Fibroblast of mammary gland (primary cell): ENCODE measurements around the gene MARF1.

Experiments
- DNase-seq: peaks from one replicate; pipeline ENCODE4 v3.0.0-alpha.2; 2010; ENCODE audit warnings: low read depth
- H3K4me3 ChIP-seq: 2 replicates; pipeline ENCODE4 v1.5.1; 2011; ENCODE audit warnings: low read depth, mild to moderate bottlenecking, low read length, moderate library complexity; ENCODE audit not compliant: control insufficient read depth
- TF ChIP-seq, protein P1 (sequence below): conservative IDR thresholded peaks from 2 replicates; pipeline ENCODE4 v1.5.1; 2011; ENCODE audit warnings: low read depth, low read length, inconsistent platforms; ENCODE audit not compliant: control insufficient read depth, insufficient read depth

The MARF1 gene

GRCh38 chr16:15601212-15601879, 41.6 kb downstream of the MARF1 start:
- TF ChIP-seq, protein P1, sequence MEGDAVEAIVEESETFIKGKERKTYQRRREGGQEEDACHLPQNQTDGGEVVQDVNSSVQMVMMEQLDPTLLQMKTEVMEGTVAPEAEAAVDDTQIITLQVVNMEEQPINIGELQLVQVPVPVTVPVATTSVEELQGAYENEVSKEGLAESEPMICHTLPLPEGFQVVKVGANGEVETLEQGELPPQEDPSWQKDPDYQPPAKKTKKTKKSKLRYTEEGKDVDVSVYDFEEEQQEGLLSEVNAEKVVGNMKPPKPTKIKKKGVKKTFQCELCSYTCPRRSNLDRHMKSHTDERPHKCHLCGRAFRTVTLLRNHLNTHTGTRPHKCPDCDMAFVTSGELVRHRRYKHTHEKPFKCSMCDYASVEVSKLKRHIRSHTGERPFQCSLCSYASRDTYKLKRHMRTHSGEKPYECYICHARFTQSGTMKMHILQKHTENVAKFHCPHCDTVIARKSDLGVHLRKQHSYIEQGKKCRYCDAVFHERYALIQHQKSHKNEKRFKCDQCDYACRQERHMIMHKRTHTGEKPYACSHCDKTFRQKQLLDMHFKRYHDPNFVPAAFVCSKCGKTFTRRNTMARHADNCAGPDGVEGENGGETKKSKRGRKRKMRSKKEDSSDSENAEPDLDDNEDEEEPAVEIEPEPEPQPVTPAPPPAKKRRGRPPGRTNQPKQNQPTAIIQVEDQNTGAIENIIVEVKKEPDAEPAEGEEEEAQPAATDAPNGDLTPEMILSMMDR: no peak
- DNase-seq: no peak
- H3K4me3 ChIP-seq: no peak overlapping the region

- no peak for DNase-seq
- TF ChIP-seq, protein P1: no peak
- H3K4me3 ChIP-seq: no peak overlapping the region
Measured at GRCh38 chr16:15599303-15600070, 43.5 kb downstream of the MARF1 start.

- TF ChIP-seq, protein P1: no peak
- H3K4me3 ChIP-seq: no peak overlapping the region
- DNase-seq: no peak
Measured at GRCh38 chr16:15598648-15599190, 44.2 kb downstream of the MARF1 start.

DNA sequence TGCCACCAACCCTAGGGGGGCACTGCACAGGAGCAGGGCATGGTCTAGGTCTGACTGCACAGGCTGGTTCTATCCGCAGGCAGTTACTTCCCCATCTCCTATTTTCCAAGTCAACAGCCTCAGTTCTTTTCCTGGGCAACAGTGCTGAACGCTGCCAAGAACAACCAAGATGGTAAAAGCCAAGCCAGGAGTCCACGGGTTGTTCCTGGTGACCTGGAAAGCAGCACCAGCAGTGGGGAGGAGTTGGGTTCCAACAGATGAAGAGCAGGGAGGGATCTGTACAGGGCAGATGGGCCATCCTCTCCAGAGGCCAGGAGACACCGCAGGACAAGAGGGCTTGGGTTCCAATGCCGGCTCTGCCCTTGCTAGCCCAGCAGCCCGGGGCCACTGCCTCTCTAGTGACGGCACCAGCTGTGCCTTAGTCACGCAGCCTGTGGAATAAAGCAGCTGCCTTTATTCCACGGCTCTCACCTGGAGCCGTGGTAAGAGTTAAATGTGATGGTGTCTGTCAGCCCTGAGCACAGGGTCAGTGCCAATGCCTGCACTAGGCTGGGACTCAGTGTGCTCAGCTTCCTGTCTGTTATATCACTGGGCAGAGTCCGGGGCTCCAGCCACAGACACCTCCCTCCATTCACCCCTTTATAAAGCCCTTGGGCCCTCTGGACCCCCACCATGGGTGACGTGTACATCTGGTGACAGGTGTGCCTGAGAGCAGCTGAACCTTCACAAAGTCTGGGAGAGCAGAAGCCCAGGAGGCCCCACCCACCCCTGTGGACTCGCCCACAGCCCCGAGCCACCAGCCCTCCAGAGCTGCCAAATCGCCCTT, 44.9 kb downstream of the MARF1 start:
- no peak for DNase-seq
- no peak overlapping the region for H3K4me3 ChIP-seq
- TF ChIP-seq, protein P1: no peak

GRCh38 chr16:15597135-15597534, 45.8 kb downstream of the MARF1 start:
- TF ChIP-seq, protein P1: no peak
- no peak for DNase-seq
- H3K4me3 ChIP-seq: no peak overlapping the region

DNA sequence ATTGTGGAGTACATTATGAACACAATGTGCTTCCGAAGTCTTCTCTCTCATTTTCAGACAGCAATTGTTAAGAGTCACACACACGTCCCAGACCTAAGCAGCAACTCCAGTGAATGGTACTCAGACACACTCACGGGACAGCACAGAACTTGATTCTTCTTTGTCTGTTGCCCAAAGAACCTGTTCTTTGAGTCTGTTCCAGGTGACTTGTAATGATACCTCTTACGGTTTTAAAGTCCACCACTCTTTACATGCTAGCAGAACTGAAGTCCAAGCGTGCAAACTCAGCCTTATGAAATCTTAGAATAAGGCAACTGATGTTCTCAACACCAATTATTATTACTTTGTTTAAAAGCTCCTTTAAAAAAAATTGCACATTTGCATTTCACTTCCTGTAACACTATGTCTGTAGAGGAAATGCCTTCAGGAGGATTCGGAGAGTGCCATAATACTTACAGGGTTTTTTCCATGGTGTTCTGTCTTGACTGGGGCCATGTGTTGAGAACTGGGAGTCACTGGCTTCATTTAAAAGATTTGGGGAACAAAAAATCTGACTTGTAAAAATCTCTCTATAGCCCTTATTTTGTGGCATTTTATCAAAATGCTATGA, 48.1 kb downstream of the MARF1 start:
- no peak for DNase-seq
- H3K4me3 ChIP-seq: no peak overlapping the region
- TF ChIP-seq, protein P1: no peak
